Smooth muscle cell (in vitro differentiated cells): ENCODE results near the gene XRCC5. TPM values are rescaled to one million over a fixed set of nuclear protein-coding genes. Genes with fewer than 3 reads are reported as not detected.

Source experiments
- DNase-seq: peaks from one replicate; lab custom pipeline; 2025; ENCODE audit not compliant: unreplicated experiment; lab: John Stamatoyannopoulos, UW
- H2AFZ ChIP-seq: fragments of 200-600 bp; sonication (generic); 2 replicates; pipeline ENCODE4 v1.6.0; 2016; ENCODE audit warnings: antibody characterized with exemption, low read depth, mild to moderate bottlenecking
- H3F3A ChIP-seq: fragments of 200-600 bp; sonication (generic); 2 replicates; pipeline ENCODE4 v1.6.0; 2017; ENCODE audit warnings: antibody characterized with exemption, low read depth
- H3K27ac ChIP-seq: fragments of 200-600 bp; sonication (generic); 2 replicates; pipeline ENCODE4 v1.5.1; 2016; ENCODE audit warnings: low read depth, mild to moderate bottlenecking
- H3K27me3 ChIP-seq: fragments of 200-600 bp; sonication (generic); 2 replicates; pipeline ENCODE4 v1.6.1; 2016; ENCODE audit warnings: low read depth, mild to moderate bottlenecking
- H3K36me3 ChIP-seq: fragments of 200-600 bp; sonication (generic); 2 replicates; pipeline ENCODE4 v1.5.1; 2016; ENCODE audit warnings: low read depth
- H3K4me1 ChIP-seq: fragments of 200-600 bp; sonication (generic); 2 replicates; pipeline ENCODE4 v1.5.1; 2016; ENCODE audit warnings: low read depth
- H3K4me2 ChIP-seq: fragments of 200-600 bp; sonication (generic); 2 replicates; pipeline ENCODE4 v1.6.0; 2016; ENCODE audit warnings: mild to moderate bottlenecking
- H3K4me3 ChIP-seq: fragments of 200-600 bp; sonication (generic); 2 replicates; pipeline ENCODE4 v1.5.1; 2016; ENCODE audit warnings: mild to moderate bottlenecking
- H3K79me2 ChIP-seq: fragments of 200-600 bp; sonication (generic); 2 replicates; pipeline ENCODE4 v1.6.0; 2016; ENCODE audit warnings: low read depth, mild to moderate bottlenecking
- H3K9ac ChIP-seq: fragments of 200-600 bp; sonication (generic); 2 replicates; pipeline ENCODE4 v1.6.0; 2016; ENCODE audit warnings: low read depth
- H3K9me3 ChIP-seq: fragments of 200-600 bp; sonication (generic); replicated peaks from 2 replicates; pipeline ENCODE4 v1.5.1; 2016; ENCODE audit warnings: low read depth
- H4K20me1 ChIP-seq: fragments of 200-600 bp; sonication (generic); 2 replicates; pipeline ENCODE4 v1.6.0; 2016; ENCODE audit warnings: low read depth
- WGBS: methylation state at CpG from one replicate; pipeline ENCODE4 v1.1.7; 2016; ENCODE audit warnings: low lambda C conversion rate; 5-methylcytosine and 5-hydroxymethylcytosine counted together
- polyA plus RNA-seq: library from polyadenylated mRNA; unstranded; fragments of >200 nt; fragmentation: Nextera tagmentation; extraction: Ambion mirVana; gene quantifications from 2 replicates; pipeline ENCODE4 v1.2.1, GENCODE V29; 2016
- total RNA-seq: library from RNA; depleted of rRNA; stranded (reverse); fragments of >200 nt; gene quantifications from 2 replicates; pipeline ENCODE4 v1.2.3, GENCODE V29; 2014
- TF ChIP-seq, protein P1 (sequence below): fragments of 200-600 bp; sonication (generic); IDR thresholded peaks from 2 replicates; pipeline ENCODE4 v1.5.1; 2017; ENCODE audit warnings: borderline replicate concordance, mild to moderate bottlenecking, antibody characterized with exemption; ENCODE audit not compliant: insufficient read depth, poor library complexity, severe bottlenecking

The XRCC5 gene
- total and polyA plus RNA-seq, 2 experiments from 2014 or later = 197 to 266 TPM

DNA sequence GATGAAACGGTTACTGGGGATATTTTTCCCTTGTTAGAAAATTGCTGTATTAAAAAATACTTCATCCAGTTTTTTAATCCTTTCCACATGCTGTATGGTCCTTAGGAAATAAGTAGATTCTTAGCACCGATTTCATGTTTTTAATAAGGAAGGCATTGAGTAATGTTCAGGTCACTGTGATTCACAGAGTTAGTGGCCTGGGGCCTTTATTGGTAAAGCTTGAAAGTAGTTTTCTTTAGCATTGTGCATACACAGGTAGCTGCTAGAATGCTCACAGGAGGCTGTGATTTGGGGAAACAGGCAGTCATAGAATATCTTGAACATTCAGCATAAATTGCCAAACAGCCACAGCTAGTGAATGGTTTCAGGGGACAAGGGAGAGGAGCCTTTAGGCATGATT is 79.8 kb downstream of the XRCC5 start:
- Histone ChIP-seq H3K9ac (no peak overlapping the region), H2AFZ (no peak overlapping the region), H3K4me3 (no peak overlapping the region), H3K36me3 (peaks cover 12% of the 10 kb centered on the region), H3K4me2 (no peak overlapping the region), H3K4me1 (peaks cover 32% of the 10 kb centered on the region), H3K79me2 (peaks cover 41% of the 10 kb centered on the region), H3K27ac (peak overlapping the region; percentile 13), H4K20me1 (peaks cover 68% of the 10 kb centered on the region), H3K27me3 (no peaks in the 10 kb centered on the region), H3F3A (no peaks in the 10 kb centered on the region), H3K9me3 (no peaks in the 10 kb centered on the region)
- 75% methylated on average over 2 of the region's 2 CpGs for WGBS
- TF ChIP-seq, protein P1, sequence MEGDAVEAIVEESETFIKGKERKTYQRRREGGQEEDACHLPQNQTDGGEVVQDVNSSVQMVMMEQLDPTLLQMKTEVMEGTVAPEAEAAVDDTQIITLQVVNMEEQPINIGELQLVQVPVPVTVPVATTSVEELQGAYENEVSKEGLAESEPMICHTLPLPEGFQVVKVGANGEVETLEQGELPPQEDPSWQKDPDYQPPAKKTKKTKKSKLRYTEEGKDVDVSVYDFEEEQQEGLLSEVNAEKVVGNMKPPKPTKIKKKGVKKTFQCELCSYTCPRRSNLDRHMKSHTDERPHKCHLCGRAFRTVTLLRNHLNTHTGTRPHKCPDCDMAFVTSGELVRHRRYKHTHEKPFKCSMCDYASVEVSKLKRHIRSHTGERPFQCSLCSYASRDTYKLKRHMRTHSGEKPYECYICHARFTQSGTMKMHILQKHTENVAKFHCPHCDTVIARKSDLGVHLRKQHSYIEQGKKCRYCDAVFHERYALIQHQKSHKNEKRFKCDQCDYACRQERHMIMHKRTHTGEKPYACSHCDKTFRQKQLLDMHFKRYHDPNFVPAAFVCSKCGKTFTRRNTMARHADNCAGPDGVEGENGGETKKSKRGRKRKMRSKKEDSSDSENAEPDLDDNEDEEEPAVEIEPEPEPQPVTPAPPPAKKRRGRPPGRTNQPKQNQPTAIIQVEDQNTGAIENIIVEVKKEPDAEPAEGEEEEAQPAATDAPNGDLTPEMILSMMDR = no peak
- no peak for DNase-seq

DNA sequence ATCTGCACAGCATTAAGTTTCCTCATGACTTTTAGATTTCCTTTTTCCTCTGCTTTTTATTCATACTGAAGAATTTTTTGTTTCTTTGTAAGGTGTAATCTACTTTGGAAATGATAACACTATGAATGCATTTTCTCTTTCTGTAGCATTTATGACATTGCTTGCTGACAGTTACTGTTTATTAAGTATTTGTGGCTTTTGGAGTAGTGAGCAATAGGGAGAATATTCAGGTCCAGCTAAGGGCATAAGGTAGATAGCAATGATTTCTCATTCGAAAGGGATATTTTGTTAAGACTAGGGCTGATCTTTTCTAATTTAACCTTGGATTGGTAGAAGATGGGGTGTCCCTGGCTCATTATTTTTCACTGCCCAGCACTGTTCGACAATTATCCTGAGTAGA is 80.3 kb downstream of the XRCC5 start:
- Histone ChIP-seq H3K36me3 (peaks cover 16% of the 10 kb centered on the region), H3K79me2 (peaks cover 36% of the 10 kb centered on the region), H4K20me1 (peaks cover 66% of the 10 kb centered on the region), H3K4me2 (no peak overlapping the region), H3K27ac (no peak overlapping the region), H3K4me1 (peaks cover 32% of the 10 kb centered on the region), H3K4me3 (no peak overlapping the region), H3K9ac (no peak overlapping the region), H3K27me3 (no peaks in the 10 kb centered on the region), H3K9me3 (no peaks in the 10 kb centered on the region), H3F3A (no peaks in the 10 kb centered on the region), H2AFZ (no peak overlapping the region)
- no peak for DNase-seq
- 36% methylated on average over 2 of the region's 2 CpGs for WGBS
- TF ChIP-seq, protein P1 = no peak

DNA sequence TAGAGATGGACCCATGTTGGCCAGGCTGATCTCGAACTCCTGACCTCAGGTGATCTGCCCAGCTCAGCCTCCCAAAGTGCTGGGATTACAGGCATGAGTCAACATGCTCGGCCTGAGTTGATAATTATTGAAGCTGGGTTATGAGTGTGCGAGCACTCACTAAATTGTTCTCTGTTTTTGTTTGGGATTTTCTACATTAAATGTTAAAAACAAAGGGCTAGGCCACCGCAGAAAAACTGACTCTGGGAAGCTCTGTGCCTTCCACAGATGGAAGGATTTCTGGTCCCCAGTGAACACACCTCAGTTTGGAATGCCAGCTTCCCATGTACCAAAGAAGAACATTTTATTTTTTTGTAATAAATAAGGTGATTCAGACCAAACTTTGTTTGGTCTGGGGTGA is 83.0 kb downstream of the XRCC5 start:
- Histone ChIP-seq H3K36me3 (peaks cover 20% of the 10 kb centered on the region), H3F3A (no peaks in the 10 kb centered on the region), H3K4me2 (no peak overlapping the region), H4K20me1 (peaks cover 47% of the 10 kb centered on the region), H3K27me3 (no peaks in the 10 kb centered on the region), H3K4me3 (no peak overlapping the region), H3K4me1 (peaks cover 23% of the 10 kb centered on the region), H3K27ac (no peak overlapping the region), H2AFZ (no peak overlapping the region), H3K9ac (no peak overlapping the region), H3K79me2 (peaks cover 11% of the 10 kb centered on the region), H3K9me3 (no peaks in the 10 kb centered on the region)
- TF ChIP-seq, protein P1 = no peak
- DNase-seq = no peak
- WGBS = 73% methylated on average over 4 of the region's 4 CpGs

DNA sequence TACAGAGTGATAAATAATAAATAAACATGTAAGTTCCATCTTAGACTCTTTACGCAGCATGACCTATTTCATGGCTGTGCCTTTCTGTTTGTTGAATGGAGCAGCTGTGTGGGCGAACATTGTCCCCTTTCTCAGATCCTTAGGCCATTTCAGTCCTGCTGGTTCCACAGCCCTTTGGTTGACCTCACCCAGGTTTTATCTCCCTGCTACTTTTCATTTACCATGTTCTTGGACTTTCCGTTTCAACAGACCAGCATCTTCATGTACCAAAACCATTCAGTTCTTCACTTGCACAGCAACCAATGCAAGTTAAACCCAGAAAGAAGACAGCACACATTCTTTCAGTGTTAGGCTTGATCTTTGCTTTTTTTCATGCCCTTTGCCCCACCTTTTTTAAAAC is 83.8 kb downstream of the XRCC5 start:
- Histone ChIP-seq H3K36me3 (peaks cover 20% of the 10 kb centered on the region), H3K27me3 (no peaks in the 10 kb centered on the region), H4K20me1 (peaks cover 41% of the 10 kb centered on the region), H3K9me3 (no peaks in the 10 kb centered on the region), H3K4me2 (no peak overlapping the region), H2AFZ (no peak overlapping the region), H3K79me2 (peaks cover 9% of the 10 kb centered on the region), H3K9ac (no peak overlapping the region), H3K4me1 (peaks cover 19% of the 10 kb centered on the region), H3F3A (no peaks in the 10 kb centered on the region), H3K27ac (no peak overlapping the region), H3K4me3 (no peak overlapping the region)
- WGBS = 99% methylated on average over 3 of the region's 3 CpGs
- TF ChIP-seq, protein P1 = no peak
- DNase-seq = no peak
